ENCODE data around the gene SNRPA.

SNRPA gene

GRCh38 chr19:40750874-40751537 is at the start of gene SNRPA:
SNRPA (plus strand) TSS chr19:40751203; CDS start chr19:40751409, 206 bp downstream.
- DNase-seq (ENCODE audit: low read depth in 2 of 2, low spot score in 1 of 2) = peak; percentile 86 to 91

- no peak for DNase-seq (ENCODE audit: low read depth in 2 of 2, low spot score in 1 of 2)
Measured at GRCh38 chr19:40701758-40702157, 49.2 kb upstream of the SNRPA start.

GRCh38 chr19:40702337-40703012 is 48.5 kb upstream of the SNRPA start:
- DNase-seq (ENCODE audit: low read depth in 2 of 2, low spot score in 1 of 2) = no peak

GRCh38 chr19:40703029-40703755 is 47.8 kb upstream of the SNRPA start:
- DNase-seq (ENCODE audit: low read depth in 2 of 2, low spot score in 1 of 2) = no peak

GRCh38 chr19:40704491-40705361 is 46.3 kb upstream of the SNRPA start:
- DNase-seq (ENCODE audit: low read depth in 2 of 2, low spot score in 1 of 2) = no peak

- no peak for DNase-seq (ENCODE audit: low read depth in 2 of 2, low spot score in 1 of 2)
Measured at GRCh38 chr19:40705362-40705651, 45.7 kb upstream of the SNRPA start.

- no peak for DNase-seq (ENCODE audit: low read depth in 2 of 2, low spot score in 1 of 2)
Measured at GRCh38 chr19:40705950-40706619, 44.9 kb upstream of the SNRPA start.

GRCh38 chr19:40707615-40708014 is 43.4 kb upstream of the SNRPA start:
- no peak for DNase-seq (ENCODE audit: low read depth in 2 of 2, low spot score in 1 of 2)

- DNase-seq (ENCODE audit: low read depth in 2 of 2, low spot score in 1 of 2) = no peak
Measured at GRCh38 chr19:40709817-40710216, 41.2 kb upstream of the SNRPA start.

GRCh38 chr19:40713939-40714338 is 37.1 kb upstream of the SNRPA start:
- DNase-seq (ENCODE audit: low read depth in 2 of 2, low spot score in 1 of 2) = no peak

- DNase-seq (ENCODE audit: low read depth in 2 of 2, low spot score in 1 of 2) = peak; percentile 73 to 87
Measured at GRCh38 chr19:40714441-40715299, 36.3 kb upstream of the SNRPA start.

- peak; percentile 54 to 60 for DNase-seq (ENCODE audit: low read depth in 2 of 2, low spot score in 1 of 2)
Measured at GRCh38 chr19:40716031-40716481, 34.9 kb upstream of the SNRPA start.

- DNase-seq (ENCODE audit: low read depth in 2 of 2, low spot score in 1 of 2) = peak; percentile 100
Measured at GRCh38 chr19:40716482-40717324, 34.3 kb upstream of the SNRPA start, which contains the start of the genes COQ8B and ITPKC. COQ8B (minus strand) TSS chr19:40716886; CDS start chr19:40714632, 2,254 bp downstream. ITPKC (plus strand) TSS chr19:40717112; CDS start chr19:40717136, 24 bp downstream.

GRCh38 chr19:40717325-40717879 is 33.6 kb upstream of the SNRPA start:
- no peak for DNase-seq (ENCODE audit: low read depth in 2 of 2, low spot score in 1 of 2)

- no peak for DNase-seq (ENCODE audit: low read depth in 2 of 2, low spot score in 1 of 2)
Measured at GRCh38 chr19:40717880-40718773, 32.9 kb upstream of the SNRPA start.

GRCh38 chr19:40718774-40719391 is 32.1 kb upstream of the SNRPA start:
- DNase-seq (ENCODE audit: low read depth in 2 of 2, low spot score in 1 of 2) = no peak

- DNase-seq (ENCODE audit: low read depth in 2 of 2, low spot score in 1 of 2) = no peak
Measured at GRCh38 chr19:40719414-40719894, 31.5 kb upstream of the SNRPA start.
